Lower leg skin (tissue), 4 donors: ENCODE data around the gene FGF6. TPM values are rescaled to one million over a fixed set of nuclear protein-coding genes. Genes with fewer than 3 reads are reported as not detected.
"Not testable (repeated sequence)": the region's sequence is repeated elsewhere in the genome, so short reads cannot be mapped to it uniquely, and the experiment has no call there.

ENCODE experiments used
- DNase-seq, 2 donors: peaks; one replicate each; pipeline ENCODE4 v3.0.0-alpha.2; 2019; ENCODE audit warnings: low spot score in 2 of 2
- H3K4me3 ChIP-seq: fragments of 200-600 bp; sonication (generic); 2 replicates; pipeline ENCODE4 v1.5.1; 2017; ENCODE audit warnings: mild to moderate bottlenecking, low read depth; ENCODE audit not compliant: poor library complexity, severe bottlenecking
- CTCF ChIP-seq, 3 donors: fragments of 450-650 bp; IDR thresholded peaks; one replicate each; pipeline ENCODE4 v1.5.1; 2016; ENCODE audit warnings: antibody characterized with exemption in 3 of 3, mild to moderate bottlenecking in 3 of 3, moderate library complexity in 2 of 3
- POLR2A ChIP-seq, 2 donors: fragments of 450-650 bp; IDR thresholded peaks; one replicate each; pipeline ENCODE4 v1.6.1; 2016 to 2017; ENCODE audit warnings: antibody characterized with exemption in 2 of 2, mild to moderate bottlenecking in 1 of 2, moderate library complexity in 1 of 2
- WGBS, 2 donors: methylation state at CpG; one replicate each; pipeline ENCODE4 v1.1.5; 2018; 5-methylcytosine and 5-hydroxymethylcytosine counted together
- intact Hi-C: fragments of 100-400 bp; cut with DNase I; formaldehyde crosslinking; loops from one replicate; pipeline ENCODE4 v1.15.0; 2023; ENCODE audit warnings: low total_unique reads
- total RNA-seq, 4 donors: library from RNA; depleted of rRNA; stranded (reverse); fragments of >200 nt; gene quantifications; one replicate each; pipeline ENCODE4 v1.1.0, GENCODE V29; 2016

FGF6 gene
- total RNA-seq, 4 donors from 2014 or later: not detected

DNA sequence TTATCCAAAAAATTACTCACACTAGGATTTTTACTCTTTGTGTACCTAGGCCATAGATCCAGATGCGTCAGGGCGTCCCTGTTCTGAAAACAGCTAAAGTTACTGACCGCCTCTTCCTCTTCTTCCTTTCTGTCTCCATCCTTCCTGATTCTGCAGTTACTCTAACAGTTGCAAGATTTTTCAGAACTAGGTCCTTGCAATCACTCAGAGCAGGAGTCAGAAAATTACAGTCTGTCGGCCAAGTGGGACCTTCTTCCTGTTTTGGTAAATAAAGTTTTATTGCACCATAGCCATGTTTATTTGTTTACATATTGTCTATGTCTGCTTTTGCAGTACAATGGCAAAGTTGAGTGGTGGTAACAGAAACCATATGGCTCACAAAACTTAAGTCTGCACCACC lies 25.6 kb upstream of the FGF6 start:
- H3K4me3 ChIP-seq: no peak overlapping the region
- 73 to 76% methylated on average over 4 of the region's 4 CpGs for WGBS, 2 donors
- DNase-seq: no peak
- intact Hi-C loops: no loop called here
- TF ChIP-seq CTCF (IDR thresholded peaks at IDR 0.05): no peak
- no peak for TF ChIP-seq POLR2A (IDR thresholded peaks at IDR 0.05)

DNA sequence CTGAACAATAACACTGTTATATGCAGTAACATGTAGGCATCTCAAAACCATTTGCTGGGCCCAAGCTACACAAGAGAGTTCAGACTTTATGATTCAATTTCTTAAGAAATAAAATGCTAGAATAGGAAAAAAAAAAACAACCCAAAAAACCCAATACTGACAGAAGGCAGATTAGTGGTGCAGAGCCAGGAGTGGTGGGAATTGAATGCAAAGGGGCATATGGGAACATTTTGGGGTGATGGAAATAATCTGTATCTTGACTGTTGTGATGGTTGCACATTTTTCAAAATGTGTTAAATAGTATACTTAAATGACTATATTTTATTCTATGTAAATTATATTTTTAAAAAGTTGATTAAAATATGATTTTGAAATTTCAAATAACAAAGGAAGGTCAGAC lies 23.4 kb upstream of the FGF6 start:
- intact Hi-C loops: no loop called here
- no peak for DNase-seq
- TF ChIP-seq CTCF (IDR thresholded peaks at IDR 0.05): no peak
- TF ChIP-seq POLR2A (IDR thresholded peaks at IDR 0.05): no peak
- H3K4me3 ChIP-seq: no peak overlapping the region

- no peak for TF ChIP-seq CTCF (IDR thresholded peaks at IDR 0.05)
- TF ChIP-seq POLR2A (IDR thresholded peaks at IDR 0.05): no peak
- DNase-seq: no peak
- intact Hi-C loops: no loop called here
- no peak overlapping the region for H3K4me3 ChIP-seq
- 88 to 90% methylated on average over 4 of the region's 4 CpGs for WGBS, 2 donors
These were observed 15.1 kb upstream of the FGF6 start for GRCh38 chr12:4460761-4461160.

DNA sequence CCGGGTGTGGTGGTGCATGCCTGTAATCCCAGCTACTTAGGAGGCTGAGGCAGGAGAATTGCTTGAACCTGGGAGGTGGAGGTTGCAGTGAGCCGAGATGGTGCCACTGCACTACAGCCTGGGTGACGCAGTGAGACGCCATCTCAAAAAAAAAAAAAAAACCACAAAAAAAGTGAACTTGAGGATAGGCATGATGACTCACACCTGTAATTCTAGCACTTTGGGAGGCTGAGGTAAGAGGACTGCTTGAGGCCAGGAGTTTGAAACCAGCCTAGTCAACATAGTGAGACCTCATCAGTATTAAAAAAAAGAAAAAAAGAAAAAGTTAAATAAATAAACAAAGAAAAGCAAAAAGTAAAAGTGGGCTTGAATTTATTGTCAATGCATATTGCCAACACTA lies 10.2 kb upstream of the FGF6 start:
- intact Hi-C loops: not testable (repeated sequence)

DNA sequence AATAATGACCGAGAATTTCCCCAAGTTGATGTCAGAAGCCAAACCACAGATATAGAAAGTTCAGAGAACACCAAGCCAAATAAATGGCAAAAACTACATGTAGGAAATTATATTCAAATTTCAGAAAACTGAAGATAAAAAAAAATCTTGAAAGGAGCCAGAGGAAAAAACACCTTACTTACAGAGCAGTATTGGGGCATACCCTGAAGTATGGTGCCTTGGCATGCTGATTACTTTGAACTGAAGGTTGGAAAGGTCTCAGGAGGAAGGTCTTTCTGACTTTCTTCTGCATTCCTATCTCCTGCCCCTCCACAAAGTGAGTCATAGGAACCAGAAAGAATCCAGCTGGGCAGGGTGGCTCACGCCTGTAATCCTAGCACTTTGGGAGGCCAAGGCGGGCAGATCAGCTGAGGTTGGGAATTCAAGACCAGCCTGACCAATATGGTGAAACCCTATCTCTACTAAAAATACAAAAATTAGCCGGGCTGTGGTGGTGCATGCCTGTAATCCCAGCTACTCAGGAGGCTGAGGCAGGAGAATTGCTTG lies 8.8 kb upstream of the FGF6 start:
- 83 to 85% methylated on average over 4 of the region's 4 CpGs for WGBS, 2 donors
- peak in 1 of 2 donors; percentile 17 for DNase-seq
- no peak overlapping the region for H3K4me3 ChIP-seq
- intact Hi-C loops: no loop called here
- TF ChIP-seq POLR2A (IDR thresholded peaks at IDR 0.05) (no peak), CTCF (IDR thresholded peaks at IDR 0.05) (no peak)

More for the DNA sequence above, 10.2 kb upstream of the FGF6 start:
- DNase-seq, H3K4me3 ChIP-seq: not testable (repeated sequence)
- 90 to 96% methylated on average over 4 of the region's 4 CpGs for WGBS, 2 donors

DNA sequence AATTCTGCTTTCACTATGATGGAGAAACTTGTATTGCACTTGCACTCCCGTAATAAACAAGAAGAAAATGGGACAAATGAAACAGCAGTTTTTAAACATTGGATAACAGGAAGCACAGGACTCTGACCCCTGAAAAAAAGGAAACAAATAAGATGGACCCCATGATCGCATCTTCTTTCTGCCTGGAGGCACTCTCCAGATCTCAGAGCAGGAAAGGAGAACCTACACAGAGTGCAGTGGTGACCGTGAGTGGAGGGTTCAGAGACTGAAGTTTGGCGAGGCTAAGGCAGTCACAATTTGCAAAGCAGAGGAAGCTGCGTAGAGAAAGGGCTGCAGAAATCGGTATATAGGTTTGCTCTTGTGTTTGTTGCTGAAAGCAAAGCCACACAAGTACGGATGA lies 6.1 kb upstream of the FGF6 start:
- TF ChIP-seq POLR2A (IDR thresholded peaks at IDR 0.05) (no peak), CTCF (IDR thresholded peaks at IDR 0.05) (no peak)
- 74% methylated on average over 7 of the region's 7 CpGs for WGBS, 2 donors
- intact Hi-C loops: no loop called here
- no peak overlapping the region for H3K4me3 ChIP-seq
- DNase-seq: no peak
